Left renal cortex interstitium (tissue), 4 donors: ENCODE results near the gene STK39. TPM values are rescaled to one million over a fixed set of nuclear protein-coding genes. Genes with fewer than 3 reads are reported as not detected.
"Not testable (repeated sequence)": the region's sequence is repeated elsewhere in the genome, so short reads cannot be mapped to it uniquely, and the experiment has no call there.

Source experiments
- DNase-seq, 4 donors: peaks; one replicate each; pipeline ENCODE4 v3.0.0-alpha.2; 2013; ENCODE audit warnings: low read depth in 4 of 4, low spot score in 2 of 4, missing footprints in 1 of 4
- polyA plus RNA-seq, 4 donors: library from polyadenylated mRNA; unstranded; fragments of 120-200 nt; gene quantifications; one replicate each; pipeline ENCODE4 v1.2.1, GENCODE V29; 2013; ENCODE audit not compliant: insufficient read length in 4 of 4

Gene STK39
- polyA plus RNA-seq, 4 donors, result 30.3 to 34.6 (median 32.4) TPM

GRCh38 chr2:168143813-168144212 lies 103.6 kb downstream of the STK39 start:
- no peak for DNase-seq

GRCh38 chr2:168140892-168141291 lies 106.5 kb downstream of the STK39 start:
- DNase-seq, result no peak

- DNase-seq, result no peak
Measured at GRCh38 chr2:168139852-168140251, 107.5 kb downstream of the STK39 start.

- DNase-seq, result no peak
Measured at GRCh38 chr2:168138901-168139300, 108.5 kb downstream of the STK39 start.

GRCh38 chr2:168138374-168138773 lies 109.0 kb downstream of the STK39 start:
- no peak for DNase-seq

- DNase-seq, result no peak
Measured at GRCh38 chr2:168137510-168138180, 109.8 kb downstream of the STK39 start.

GRCh38 chr2:168136392-168136977 lies 110.9 kb downstream of the STK39 start:
- no peak for DNase-seq

- no peak for DNase-seq
Measured at GRCh38 chr2:168135630-168136029, 111.8 kb downstream of the STK39 start.

- DNase-seq, result no peak
Measured at GRCh38 chr2:168135121-168135520, 112.3 kb downstream of the STK39 start.

- DNase-seq, result no peak
Measured at GRCh38 chr2:168134485-168134884, 112.9 kb downstream of the STK39 start.

- DNase-seq, result no peak
Measured at GRCh38 chr2:168132389-168132788, 115.0 kb downstream of the STK39 start.

GRCh38 chr2:168130346-168130745 lies 117.0 kb downstream of the STK39 start:
- no peak for DNase-seq

- DNase-seq, result no peak
Measured at GRCh38 chr2:168127371-168127770, 120.0 kb downstream of the STK39 start.

- not testable (repeated sequence) for DNase-seq
Measured at GRCh38 chr2:168122210-168122609, 125.2 kb downstream of the STK39 start.

GRCh38 chr2:168120730-168121129 lies 126.7 kb downstream of the STK39 start:
- no peak for DNase-seq

GRCh38 chr2:168120310-168120709 lies 127.1 kb downstream of the STK39 start:
- DNase-seq, result no peak

- peak in 1 of 4 donors; percentile 58 for DNase-seq
Measured at GRCh38 chr2:168119515-168120141, 127.8 kb downstream of the STK39 start.

GRCh38 chr2:168118733-168119514 lies 128.5 kb downstream of the STK39 start:
- DNase-seq, result peak; percentile 55 to 88 (median 75)

GRCh38 chr2:168116448-168116847 lies 130.9 kb downstream of the STK39 start:
- no peak for DNase-seq

- no peak for DNase-seq
Measured at GRCh38 chr2:168114619-168115018, 132.8 kb downstream of the STK39 start.

- DNase-seq, result no peak
Measured at GRCh38 chr2:168114040-168114439, 133.4 kb downstream of the STK39 start.
